PC-3 (cell line): ENCODE data around the gene SH3PXD2A.

Experiments
- CTCF ChIP-seq: fragments of 300-600 bp; sonication (generic); conservative IDR thresholded peaks from 2 replicates; pipeline ENCODE4 v1.5.1; 2017; ENCODE audit warnings: antibody characterized with exemption, low read depth, mild to moderate bottlenecking, low read length
- EZH2 ChIP-seq: fragments of 300-600 bp; sonication (generic); IDR thresholded peaks from one replicate; pipeline ENCODE4 v1.6.1; 2017; ENCODE audit warnings: antibody characterized with exemption, mild to moderate bottlenecking, low read length; ENCODE audit not compliant: unreplicated experiment
- EZH2phosphoT487 ChIP-seq: fragments of 300-600 bp; sonication (generic); IDR thresholded peaks from 2 replicates; pipeline ENCODE4 v1.6.1; 2018; ENCODE audit warnings: mild to moderate bottlenecking, antibody characterized with exemption, low read length, borderline replicate concordance

DNA sequence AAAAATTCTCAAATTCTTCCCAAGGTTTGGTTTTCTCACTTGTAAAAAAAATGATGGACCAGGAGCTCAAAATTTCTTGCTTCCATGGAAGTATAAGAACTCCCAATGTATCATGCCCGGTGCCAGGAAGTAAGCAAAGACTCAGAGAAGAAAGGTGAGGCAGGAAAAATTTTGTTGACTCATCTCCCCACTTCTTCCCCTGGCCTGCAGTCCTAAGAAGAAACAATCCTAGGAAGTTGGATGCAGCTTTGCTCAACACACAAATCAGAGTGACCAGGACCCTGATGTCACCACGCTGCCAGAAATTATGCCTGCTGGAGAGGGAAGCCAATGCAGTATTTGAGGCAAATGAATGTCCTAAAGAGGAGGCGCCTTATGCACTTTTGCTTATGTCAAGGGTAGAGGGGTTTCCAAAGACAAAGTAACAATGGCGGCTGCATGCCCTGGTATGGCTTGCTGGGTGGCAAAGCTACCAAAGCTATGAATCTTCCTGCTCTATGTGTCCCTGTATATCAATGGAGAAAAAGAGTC is 198.2 kb downstream of the SH3PXD2A start:
- TF ChIP-seq EZH2, result no peak
- TF ChIP-seq CTCF, result no peak
- no peak for TF ChIP-seq EZH2phosphoT487
